HG03571 (cell line): ENCODE results near the gene PLA2G1B.

Experiments
- ATAC-seq: cut with Tn5 transposase; IDR thresholded peaks from one replicate; pipeline ENCODE4 v1.9.1; 2021; ENCODE audit not compliant: unreplicated experiment

PLA2G1B gene

GRCh38 chr12:120327593-120327992 is at the start of gene PLA2G1B:
TSS of gene PLA2G1B (minus strand) at chr12:120327779. CDS start at chr12:120327753, 26 bp downstream.
- ATAC-seq: no peak

GRCh38 chr12:120376934-120377572 is 49.5 kb upstream of the PLA2G1B start:
- no peak for ATAC-seq

- no peak for ATAC-seq
Measured at GRCh38 chr12:120376416-120376815, 48.8 kb upstream of the PLA2G1B start.

GRCh38 chr12:120376009-120376408 is 48.4 kb upstream of the PLA2G1B start:
- no peak for ATAC-seq

- ATAC-seq: no peak
Measured at GRCh38 chr12:120373683-120374082, 46.1 kb upstream of the PLA2G1B start.

- no peak for ATAC-seq
Measured at GRCh38 chr12:120370343-120371243, 43.0 kb upstream of the PLA2G1B start.

- no peak for ATAC-seq
Measured at GRCh38 chr12:120369603-120370342, 42.2 kb upstream of the PLA2G1B start.

- ATAC-seq: no peak
Measured at GRCh38 chr12:120368789-120369602, 41.4 kb upstream of the PLA2G1B start, which contains the start of gene MSI1. TSS of gene MSI1 (minus strand) at chr12:120369164. CDS start at chr12:120369091, 73 bp downstream.

- no peak for ATAC-seq
Measured at GRCh38 chr12:120367924-120368788, 40.6 kb upstream of the PLA2G1B start.

GRCh38 chr12:120367233-120367923 is 39.8 kb upstream of the PLA2G1B start:
- ATAC-seq: no peak

GRCh38 chr12:120366845-120367232 is 39.3 kb upstream of the PLA2G1B start:
- no peak for ATAC-seq

- ATAC-seq: no peak
Measured at GRCh38 chr12:120366341-120366705, 38.7 kb upstream of the PLA2G1B start.

GRCh38 chr12:120365675-120366340 is 38.2 kb upstream of the PLA2G1B start:
- no peak for ATAC-seq

GRCh38 chr12:120364487-120364886 is 36.9 kb upstream of the PLA2G1B start:
- no peak for ATAC-seq

- no peak for ATAC-seq
Measured at GRCh38 chr12:120363274-120363855, 35.8 kb upstream of the PLA2G1B start.

- no peak for ATAC-seq
Measured at GRCh38 chr12:120362516-120363273, 35.1 kb upstream of the PLA2G1B start.

- ATAC-seq: no peak
Measured at GRCh38 chr12:120361506-120362208, 34.1 kb upstream of the PLA2G1B start.
